ENCODE measurements around the gene KRTAP1-3.
"Not testable (repeated sequence)": the region's sequence is repeated elsewhere in the genome, so short reads cannot be mapped to it uniquely, and the experiment has no call there.

Gene KRTAP1-3

GRCh38 chr17:41054025-41054424 is 19.4 kb upstream of the KRTAP1-3 start:
- DNase-seq: no peak

GRCh38 chr17:41052566-41052965 is 17.9 kb upstream of the KRTAP1-3 start:
- DNase-seq: no peak

- DNase-seq: no peak
Observed at GRCh38 chr17:41049110-41049509, 14.4 kb upstream of the KRTAP1-3 start.

GRCh38 chr17:41048441-41048840 is 13.8 kb upstream of the KRTAP1-3 start:
- no peak for DNase-seq

GRCh38 chr17:41046735-41047465 is 12.2 kb upstream of the KRTAP1-3 start, which contains the start of gene KRTAP2-1:
KRTAP2-1 (minus strand) TSS chr17:41047316; CDS start chr17:41047267, 49 bp downstream.
- DNase-seq: not testable (repeated sequence)

- DNase-seq: no peak
Observed at GRCh38 chr17:41042953-41043352, 8.3 kb upstream of the KRTAP1-3 start.

- not testable (repeated sequence) for DNase-seq
Observed at GRCh38 chr17:41040783-41041571, 6.3 kb upstream of the KRTAP1-3 start, which contains the start of gene KRTAP1-1. KRTAP1-1 (minus strand) TSS chr17:41041450; CDS start chr17:41041397, 53 bp downstream.

GRCh38 chr17:41037853-41038350 is 3.2 kb upstream of the KRTAP1-3 start:
- no peak for DNase-seq

GRCh38 chr17:41029633-41030245 is 4.9 kb downstream of the KRTAP1-3 start, which contains the start of gene KRTAP1-4:
KRTAP1-4 (minus strand) TSS chr17:41030195; CDS start chr17:41030078, 117 bp downstream.
- DNase-seq: no peak

- no peak for DNase-seq
Observed at GRCh38 chr17:41026715-41027471, 7.8 kb downstream of the KRTAP1-3 start, which contains the start of gene KRTAP1-5. KRTAP1-5 (minus strand) TSS chr17:41027208; CDS start chr17:41027155, 53 bp downstream.

GRCh38 chr17:41024697-41025096 is 10.0 kb downstream of the KRTAP1-3 start:
- no peak for DNase-seq

- DNase-seq: no peak
Observed at GRCh38 chr17:41020336-41020735, 14.3 kb downstream of the KRTAP1-3 start.

- DNase-seq: no peak
Observed at GRCh38 chr17:41019415-41019814, 15.3 kb downstream of the KRTAP1-3 start.

- DNase-seq: no peak
Observed at GRCh38 chr17:41018541-41018940, 16.1 kb downstream of the KRTAP1-3 start.

- no peak for DNase-seq
Observed at GRCh38 chr17:41016578-41017215, 18.0 kb downstream of the KRTAP1-3 start.

GRCh38 chr17:41015454-41015853 is 19.2 kb downstream of the KRTAP1-3 start:
- no peak for DNase-seq

- DNase-seq: no peak
Observed at GRCh38 chr17:41013606-41014005, 21.1 kb downstream of the KRTAP1-3 start.

- DNase-seq: no peak
Observed at GRCh38 chr17:41013181-41013580, 21.5 kb downstream of the KRTAP1-3 start.

GRCh38 chr17:41012326-41013120 is 22.2 kb downstream of the KRTAP1-3 start:
- DNase-seq: no peak

GRCh38 chr17:41010441-41010840 is 24.2 kb downstream of the KRTAP1-3 start:
- no peak for DNase-seq

GRCh38 chr17:41009936-41010335 is 24.7 kb downstream of the KRTAP1-3 start:
- no peak for DNase-seq

All from SHP77 (cell line).